IPS-15b (cell line): ENCODE results near the gene IST1.

Experiments used
- H3K27me3 ChIP-seq: one replicate; pipeline ENCODE4 v1.6.1; 2013; ENCODE audit warnings: low read length; ENCODE audit not compliant: control insufficient read depth, insufficient read depth
- H3K36me3 ChIP-seq: one replicate; pipeline ENCODE4 v1.6.1; 2013; ENCODE audit warnings: low read length; ENCODE audit not compliant: control insufficient read depth, insufficient read depth
- H3K4me1 ChIP-seq: one replicate; pipeline ENCODE4 v1.6.1; 2013; ENCODE audit warnings: mild to moderate bottlenecking, low read length; ENCODE audit not compliant: control insufficient read depth, insufficient read depth
- H3K4me3 ChIP-seq: one replicate; pipeline ENCODE4 v1.5.1; 2013; ENCODE audit warnings: low read depth, low read length
- H3K9ac ChIP-seq: one replicate; pipeline ENCODE4 v1.6.1; 2013; ENCODE audit warnings: low read depth, mild to moderate bottlenecking, low read length
- H3K9me3 ChIP-seq: one replicate; pipeline ENCODE4 v1.6.1; 2013; ENCODE audit warnings: mild to moderate bottlenecking, low read length; ENCODE audit not compliant: control insufficient read depth, insufficient read depth

IST1 gene

DNA sequence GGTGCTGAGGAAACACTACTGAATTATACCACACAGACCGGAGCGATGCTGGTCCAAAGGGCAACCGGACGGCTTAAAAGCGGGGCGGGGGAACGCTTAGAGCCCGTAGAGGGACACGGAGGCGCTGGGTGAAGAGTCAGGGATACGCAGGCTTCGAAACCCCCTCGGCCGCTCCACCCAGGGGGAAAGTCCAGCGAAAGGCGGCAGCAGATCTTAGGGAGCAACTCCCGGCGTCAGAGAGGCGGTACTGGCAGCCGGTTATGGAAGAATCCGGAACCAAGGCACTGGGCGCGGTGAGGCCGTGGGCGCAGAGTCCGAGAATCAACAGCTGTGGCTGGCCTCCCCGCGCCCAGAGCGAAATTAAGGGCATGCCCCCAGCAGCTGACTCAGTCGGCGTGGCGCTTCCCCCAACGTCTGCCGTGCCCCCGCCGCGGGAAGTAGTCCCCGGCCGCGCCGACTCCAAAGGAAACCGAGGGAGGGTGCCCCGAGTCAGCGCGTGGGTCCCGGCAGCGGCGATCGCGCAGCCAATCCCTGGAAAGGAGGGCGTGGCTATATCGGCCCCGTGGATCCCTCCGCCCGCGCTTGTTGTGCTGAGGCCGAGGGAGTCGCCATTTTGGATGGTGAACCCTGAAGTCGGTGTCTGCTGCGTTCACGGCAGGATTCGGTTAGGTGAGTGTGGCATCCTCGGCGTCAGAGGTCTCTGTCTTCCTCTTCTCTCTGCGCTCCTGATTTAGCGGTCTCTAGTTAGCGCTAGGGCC lies at the start of gene IST1:
Gene IST1, plus strand, starts transcription at position 611 of the 758 bp plus-strand sequence. CDS start 20,110 bp downstream, outside the sequence.
- Histone ChIP-seq H3K9ac (peak within 1 kb of the TSS; percentile 97), H3K9me3 (no peaks in the 10 kb centered on the region), H3K36me3 (peaks cover 2% of the 10 kb centered on the region), H3K4me1 (peaks cover 4% of the 10 kb centered on the region), H3K27me3 (no peaks in the 10 kb centered on the region), H3K4me3 (peak within 1 kb of the TSS; percentile 98)

DNA sequence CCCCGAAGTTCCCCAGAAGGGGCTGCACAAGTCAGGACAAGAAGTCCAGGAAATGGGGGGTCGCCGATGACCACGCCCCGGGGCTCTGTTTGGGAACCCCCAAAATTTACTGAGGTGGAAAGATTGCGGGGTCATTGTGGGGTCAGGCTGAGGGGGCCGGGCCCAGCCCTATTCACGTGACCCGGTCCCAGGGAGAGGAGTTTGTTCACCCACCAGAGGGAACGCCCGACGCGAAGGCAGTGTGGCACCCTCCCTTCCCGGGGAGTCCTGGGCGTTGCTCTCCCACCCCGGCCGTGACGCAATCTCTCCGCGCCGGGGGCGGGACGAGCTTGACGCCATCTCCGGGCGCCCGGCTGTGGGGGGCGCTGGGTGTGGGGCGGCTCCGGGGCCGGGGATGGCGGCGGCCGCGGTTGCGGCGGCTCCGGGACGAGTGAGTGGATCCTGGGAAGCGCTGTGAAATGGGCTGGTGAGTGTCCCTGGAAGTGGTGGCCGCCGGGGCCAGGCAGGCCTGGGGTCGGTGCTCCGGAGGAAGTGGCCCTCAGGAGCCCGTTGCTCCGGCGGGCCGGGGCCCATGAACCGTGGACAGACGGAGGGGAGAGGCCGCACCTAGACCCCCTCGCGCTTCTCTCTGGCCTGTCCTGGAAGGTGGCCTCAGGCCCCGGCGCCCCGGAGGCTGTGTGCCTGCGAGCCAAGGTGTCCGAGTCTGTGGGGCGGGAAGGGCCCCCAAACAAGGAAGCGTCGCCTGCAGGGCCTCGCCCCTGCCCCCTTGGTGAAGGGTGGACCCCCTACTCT lies 49.5 kb upstream of the IST1 start, which contains the start of gene ATXN1L:
Gene ATXN1L, plus strand, starts transcription at position 338 of the 792 bp plus-strand sequence. CDS start 3,765 bp downstream, outside the sequence.
- peak within 1 kb of the TSS; percentile 91 for H3K9ac ChIP-seq
- no peaks in the 10 kb centered on the region for H3K27me3 ChIP-seq
- peak within 1 kb of the TSS; percentile 95 for H3K4me3 ChIP-seq
- H3K9me3 ChIP-seq: no peaks in the 10 kb centered on the region
- H3K4me1 ChIP-seq: peaks cover 3% of the 10 kb centered on the region
- peaks cover 16% of the 10 kb centered on the region for H3K36me3 ChIP-seq

DNA sequence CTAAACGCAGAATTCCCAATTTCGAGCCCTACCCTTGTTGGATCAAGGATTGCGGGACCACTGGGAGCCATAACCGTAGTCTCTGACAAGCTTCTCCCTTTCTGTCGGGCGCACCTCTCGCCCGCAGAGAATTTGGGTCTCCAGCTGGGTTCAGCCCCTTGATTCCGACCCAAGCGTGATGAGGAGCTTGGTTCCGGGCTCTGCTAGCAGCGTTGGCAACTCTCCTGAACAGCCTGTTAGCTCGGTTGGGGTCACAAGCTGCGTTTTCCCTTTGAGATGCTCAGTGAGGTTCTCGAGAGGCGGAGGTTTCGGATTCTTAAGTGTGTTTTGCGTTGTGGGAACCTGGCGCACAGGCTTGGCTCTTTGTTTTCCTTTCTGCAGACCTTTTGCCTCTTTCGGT lies 48.9 kb upstream of the IST1 start:
- no peaks in the 10 kb centered on the region for H3K9me3 ChIP-seq
- peaks cover 22% of the 10 kb centered on the region for H3K36me3 ChIP-seq
- H3K9ac ChIP-seq: peak overlapping the region; percentile 91
- H3K4me1 ChIP-seq: peaks cover 3% of the 10 kb centered on the region
- no peaks in the 10 kb centered on the region for H3K27me3 ChIP-seq
- H3K4me3 ChIP-seq: peak overlapping the region; percentile 95

DNA sequence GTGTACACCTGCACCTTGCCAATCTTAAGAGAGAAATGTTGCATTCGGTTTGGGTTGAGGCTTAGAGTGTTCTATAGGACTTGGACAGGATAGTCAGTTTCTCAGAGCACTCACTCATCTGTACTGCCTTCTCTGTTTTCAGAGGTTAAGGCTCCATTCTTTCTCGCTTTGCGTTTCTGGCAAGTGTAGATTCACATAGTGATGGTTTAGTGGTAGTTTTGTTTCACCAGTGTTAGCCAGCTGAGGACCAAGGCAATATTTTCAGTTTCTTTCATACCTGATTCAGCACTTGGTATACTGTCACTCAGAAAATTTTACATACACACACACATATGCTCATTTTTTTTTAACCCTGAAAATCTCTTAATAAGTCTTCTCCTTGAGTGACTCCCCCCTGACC lies 48.2 kb upstream of the IST1 start:
- H3K9me3 ChIP-seq: no peaks in the 10 kb centered on the region
- H3K4me1 ChIP-seq: peaks cover 3% of the 10 kb centered on the region
- H3K4me3 ChIP-seq: peak overlapping the region; percentile 95
- peaks cover 26% of the 10 kb centered on the region for H3K36me3 ChIP-seq
- no peaks in the 10 kb centered on the region for H3K27me3 ChIP-seq
- H3K9ac ChIP-seq: peak overlapping the region; percentile 91

DNA sequence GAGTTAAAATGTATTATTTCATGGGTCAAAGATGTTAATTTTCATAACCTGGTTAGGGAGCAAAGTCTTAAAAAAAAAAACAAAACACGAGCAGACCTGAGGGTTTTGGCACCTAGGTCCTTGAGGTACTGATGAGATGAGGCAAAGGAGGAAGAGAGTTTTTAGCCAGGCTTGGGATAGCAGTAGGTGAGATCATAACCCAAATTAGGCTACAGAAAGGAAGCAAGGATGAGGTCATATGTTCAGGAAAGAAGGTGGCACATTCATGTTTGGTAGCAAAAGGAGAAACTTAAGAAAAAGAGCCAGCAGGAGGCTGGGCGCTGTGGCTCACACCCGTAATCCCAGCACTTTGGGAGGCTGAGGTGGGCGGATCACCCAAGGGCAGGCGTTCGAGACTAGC lies 46.7 kb upstream of the IST1 start:
- Histone ChIP-seq H3K36me3 (peaks cover 31% of the 10 kb centered on the region), H3K9me3 (no peaks in the 10 kb centered on the region)

DNA sequence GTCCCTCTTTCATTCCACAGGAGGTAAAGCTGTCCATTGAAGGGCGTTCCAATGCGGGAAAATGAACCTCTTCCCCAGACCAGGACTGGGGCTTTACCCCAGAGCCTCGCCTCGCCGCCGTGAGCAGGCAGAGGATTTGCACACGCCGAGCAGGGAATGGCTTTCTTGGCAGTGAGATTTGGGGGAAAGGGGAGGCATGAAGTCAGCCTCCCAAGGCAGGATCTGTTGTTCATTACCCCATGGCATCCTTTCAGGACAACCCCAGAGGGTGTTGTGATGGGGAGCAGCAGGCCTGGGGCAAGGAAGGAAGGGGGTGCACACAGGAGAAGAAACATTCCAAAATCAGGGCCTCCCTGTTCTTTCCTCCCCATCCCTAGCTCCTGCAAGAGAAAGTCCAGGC lies 43.6 kb upstream of the IST1 start:
- no peak overlapping the region for H3K9ac ChIP-seq
- H3K4me1 ChIP-seq: peaks cover 3% of the 10 kb centered on the region
- peaks cover 31% of the 10 kb centered on the region for H3K36me3 ChIP-seq
- H3K27me3 ChIP-seq: no peaks in the 10 kb centered on the region
- H3K4me3 ChIP-seq: no peak overlapping the region
- no peaks in the 10 kb centered on the region for H3K9me3 ChIP-seq

More for the DNA sequence above, 46.7 kb upstream of the IST1 start:
- Histone ChIP-seq H3K9ac (no peak overlapping the region), H3K4me1 (peaks cover 3% of the 10 kb centered on the region), H3K4me3 (no peak overlapping the region), H3K27me3 (no peaks in the 10 kb centered on the region)

DNA sequence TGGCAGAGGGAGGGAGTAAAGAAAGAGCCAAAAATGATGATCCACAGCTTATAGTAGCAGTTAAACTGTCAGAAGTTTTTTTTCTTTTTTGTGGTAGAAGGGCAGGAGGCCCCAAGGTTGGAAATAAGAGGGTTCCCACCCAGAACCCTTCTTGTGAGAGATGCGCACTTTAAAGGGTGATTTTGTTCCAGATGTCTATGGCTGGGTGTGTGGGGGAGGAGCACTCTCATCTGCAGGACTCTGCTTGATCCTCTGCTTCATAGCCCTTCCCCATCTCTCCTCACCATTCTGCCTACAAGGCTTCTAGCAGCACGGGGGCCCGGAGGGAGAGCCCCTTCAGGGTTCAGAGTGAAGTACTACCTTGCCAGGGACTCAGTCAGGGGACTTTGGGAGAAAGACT lies 43.2 kb upstream of the IST1 start:
- H3K27me3 ChIP-seq: no peaks in the 10 kb centered on the region
- H3K36me3 ChIP-seq: peaks cover 31% of the 10 kb centered on the region

DNA sequence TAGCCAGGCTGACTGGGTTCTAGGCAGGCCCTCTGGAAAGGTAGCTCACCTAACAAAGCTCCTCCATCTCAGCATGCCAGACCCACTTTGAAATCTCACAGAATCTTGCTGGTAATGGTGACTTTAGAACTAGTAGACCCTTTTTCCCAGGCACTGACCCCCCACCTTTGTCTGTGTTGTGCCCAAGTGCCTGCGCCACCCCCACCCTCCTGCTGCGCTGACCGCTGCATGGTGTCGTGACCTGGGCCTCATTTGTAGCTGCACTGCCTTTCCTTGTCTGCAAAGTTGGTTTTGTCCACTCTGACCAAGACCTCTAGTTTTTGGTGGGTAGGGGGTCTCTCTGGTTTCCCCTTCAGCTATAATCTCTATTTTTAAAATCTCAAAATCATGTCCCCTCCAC lies 42.8 kb upstream of the IST1 start:
- Histone ChIP-seq H3K4me3 (no peak overlapping the region), H3K4me1 (no peaks in the 10 kb centered on the region), H3K36me3 (peaks cover 31% of the 10 kb centered on the region), H3K9ac (no peak overlapping the region), H3K9me3 (no peaks in the 10 kb centered on the region), H3K27me3 (no peaks in the 10 kb centered on the region)

More for the DNA sequence above, 43.2 kb upstream of the IST1 start:
- Histone ChIP-seq H3K4me1 (no peaks in the 10 kb centered on the region), H3K9ac (no peak overlapping the region), H3K9me3 (no peaks in the 10 kb centered on the region), H3K4me3 (no peak overlapping the region)

DNA sequence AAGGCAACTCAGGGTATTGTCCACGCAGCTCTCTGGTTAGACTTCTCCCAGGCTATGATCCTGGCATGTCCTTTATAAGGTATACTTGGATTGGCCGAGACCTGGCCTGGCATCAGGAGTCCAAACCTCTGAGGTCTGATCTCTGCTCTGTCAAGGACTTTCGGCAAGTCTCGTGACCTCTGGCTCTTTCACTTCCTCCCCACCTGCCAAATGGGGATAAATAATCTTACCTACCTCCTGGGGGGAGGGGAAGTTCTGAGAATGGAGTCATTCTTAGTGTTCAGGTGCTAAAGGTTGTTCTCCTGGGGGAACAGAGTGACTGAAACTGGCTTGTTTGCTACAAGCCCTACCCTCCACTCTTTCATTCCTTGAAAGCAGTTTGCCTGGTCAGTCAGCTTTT lies 41.9 kb upstream of the IST1 start:
- H3K4me3 ChIP-seq: no peak overlapping the region
- H3K9me3 ChIP-seq: no peaks in the 10 kb centered on the region
- no peak overlapping the region for H3K9ac ChIP-seq
- no peaks in the 10 kb centered on the region for H3K27me3 ChIP-seq
- no peaks in the 10 kb centered on the region for H3K4me1 ChIP-seq
- H3K36me3 ChIP-seq: peaks cover 31% of the 10 kb centered on the region

DNA sequence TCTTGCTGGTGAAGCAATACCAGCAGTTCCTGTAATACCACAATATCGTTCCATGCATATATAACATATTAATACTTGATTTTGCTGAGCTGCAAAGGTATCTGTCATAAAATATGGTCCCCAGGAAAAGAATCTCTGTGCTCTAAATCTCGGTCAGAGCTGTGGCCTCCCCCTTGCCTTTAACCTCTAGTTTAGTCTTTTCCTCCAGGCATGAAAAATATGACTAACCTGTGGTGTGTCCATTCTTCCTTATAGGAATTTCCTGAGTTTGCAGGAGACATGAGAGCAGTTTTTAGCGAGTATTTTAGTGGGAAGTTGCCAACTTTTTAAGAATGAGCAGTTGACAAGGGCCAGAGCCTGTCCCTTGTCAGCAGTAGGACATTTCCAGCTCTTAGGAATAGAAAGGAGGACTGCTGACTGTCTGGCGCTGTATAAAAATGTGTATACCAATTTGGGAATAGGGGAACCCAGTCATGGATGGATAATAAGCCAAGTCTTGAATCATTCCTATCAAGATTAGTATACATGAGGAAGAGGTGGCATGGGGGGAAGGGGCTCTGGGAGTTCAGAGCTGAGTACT lies 40.9 kb upstream of the IST1 start:
- H3K9me3 ChIP-seq: no peaks in the 10 kb centered on the region
- no peaks in the 10 kb centered on the region for H3K4me1 ChIP-seq
- no peaks in the 10 kb centered on the region for H3K27me3 ChIP-seq
- peaks cover 27% of the 10 kb centered on the region for H3K36me3 ChIP-seq
- no peak overlapping the region for H3K9ac ChIP-seq
- H3K4me3 ChIP-seq: no peak overlapping the region

DNA sequence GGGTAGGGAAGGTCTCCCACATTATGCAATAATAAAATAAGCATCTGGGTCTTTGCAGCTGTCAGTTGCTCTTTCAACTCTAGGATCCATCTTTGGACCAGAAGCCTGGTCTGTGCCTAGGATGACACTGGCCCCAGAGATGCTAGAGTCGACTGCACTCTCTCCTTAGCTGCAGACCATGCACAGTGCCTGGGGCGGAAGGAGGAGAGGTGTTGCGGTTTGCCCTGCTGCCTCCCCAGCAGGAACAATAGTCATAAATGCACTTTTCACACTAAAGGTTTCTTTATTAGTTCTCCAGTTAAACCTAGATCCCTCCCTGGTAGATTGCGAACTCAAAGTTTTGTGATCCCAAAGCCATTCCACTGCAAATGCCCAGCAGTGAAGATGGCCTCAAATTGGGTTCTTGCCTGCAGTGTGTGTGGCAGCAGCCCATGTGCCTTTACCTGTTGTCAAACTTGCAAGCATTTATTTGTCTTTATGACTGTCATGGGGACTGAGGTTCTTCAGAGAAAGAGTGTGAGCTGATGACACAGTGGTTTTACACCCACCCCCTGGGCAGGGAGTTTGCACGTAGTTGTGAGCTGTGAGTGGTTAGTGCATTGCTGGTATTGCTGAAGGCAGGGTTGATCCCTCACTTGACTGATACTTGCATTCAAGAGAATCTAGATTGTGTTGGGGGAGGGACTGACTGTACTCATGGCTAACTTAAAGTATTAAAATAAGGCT lies 39.2 kb upstream of the IST1 start:
- H3K36me3 ChIP-seq: peaks cover 21% of the 10 kb centered on the region
- no peaks in the 10 kb centered on the region for H3K4me1 ChIP-seq
- no peaks in the 10 kb centered on the region for H3K27me3 ChIP-seq
- H3K4me3 ChIP-seq: no peak overlapping the region
- H3K9me3 ChIP-seq: no peaks in the 10 kb centered on the region
- no peak overlapping the region for H3K9ac ChIP-seq
